Bronchial epithelial cell (primary cell): Measurements from ENCODE around the gene HS3ST3A1. TPM values are rescaled to one million over a fixed set of nuclear protein-coding genes. Genes with fewer than 3 reads are reported as not detected.

Source experiments
- DNase-seq: peaks from one replicate; pipeline ENCODE4 v3.0.0-alpha.2; 2010; ENCODE audit warnings: low read depth
- FAIRE-seq: peaks from 2 replicates; lab custom pipeline; 2011; peaks lifted over from hg19 to GRCh38; lab: Jason Lieb, UNC
- H3K27me3 ChIP-seq: 2 replicates; pipeline ENCODE4 v1.5.1; 2011; ENCODE audit warnings: low read length; ENCODE audit not compliant: control insufficient read depth, insufficient read depth
- H3K36me3 ChIP-seq: 2 replicates; pipeline ENCODE4 v1.5.1; 2011; ENCODE audit warnings: low read length; ENCODE audit not compliant: control insufficient read depth, insufficient read depth
- H3K4me3 ChIP-seq: 2 replicates; pipeline ENCODE4 v1.5.1; 2011; ENCODE audit warnings: mild to moderate bottlenecking, low read depth, low read length, control low read depth
- CTCF ChIP-seq: IDR thresholded peaks from 2 replicates; pipeline ENCODE4 v1.5.1; 2011; ENCODE audit warnings: mild to moderate bottlenecking, moderate library complexity, low read length, control low read depth, inconsistent platforms; ENCODE audit not compliant: insufficient read depth, severe bottlenecking
- total RNA-seq: library from RNA; depleted of rRNA; stranded (reverse); fragments of >200 nt; gene quantifications from 2 replicates; pipeline ENCODE4 v1.2.1, GENCODE V29; 2014

HS3ST3A1 gene
- total RNA-seq, 1 donor from 2014 or later, result 0.53 TPM

GRCh38 chr17:13546851-13547250 is 54.9 kb downstream of the HS3ST3A1 start:
- TF ChIP-seq CTCF, result no peak
- Histone ChIP-seq H3K27me3 (no peaks in the 10 kb centered on the region), H3K4me3 (no peak overlapping the region), H3K36me3 (no peaks in the 10 kb centered on the region)
- FAIRE-seq (no peak), DNase-seq (no peak)

GRCh38 chr17:13545941-13546340 is 55.8 kb downstream of the HS3ST3A1 start:
- H3K4me3 ChIP-seq, result no peak overlapping the region
- no peaks in the 10 kb centered on the region for H3K27me3 ChIP-seq
- DNase-seq (no peak), FAIRE-seq (no peak)
- TF ChIP-seq CTCF, result no peak
- no peaks in the 10 kb centered on the region for H3K36me3 ChIP-seq

- no peak for TF ChIP-seq CTCF
- DNase-seq (no peak), FAIRE-seq (no peak)
- H3K27me3 ChIP-seq, result no peaks in the 10 kb centered on the region
- H3K36me3 ChIP-seq, result no peaks in the 10 kb centered on the region
- no peak overlapping the region for H3K4me3 ChIP-seq
Observed at GRCh38 chr17:13544765-13545164, 57.0 kb downstream of the HS3ST3A1 start.

- DNase-seq (peak; percentile 26), FAIRE-seq (peak; percentile 13)
- Histone ChIP-seq H3K36me3 (no peaks in the 10 kb centered on the region), H3K4me3 (no peak overlapping the region), H3K27me3 (no peaks in the 10 kb centered on the region)
- no peak for TF ChIP-seq CTCF
Observed at GRCh38 chr17:13544292-13544691, 57.4 kb downstream of the HS3ST3A1 start.

GRCh38 chr17:13542636-13543035 is 59.1 kb downstream of the HS3ST3A1 start:
- Histone ChIP-seq H3K36me3 (no peaks in the 10 kb centered on the region), H3K4me3 (no peak overlapping the region), H3K27me3 (no peaks in the 10 kb centered on the region)
- no peak for TF ChIP-seq CTCF
- FAIRE-seq (no peak), DNase-seq (no peak)

DNA sequence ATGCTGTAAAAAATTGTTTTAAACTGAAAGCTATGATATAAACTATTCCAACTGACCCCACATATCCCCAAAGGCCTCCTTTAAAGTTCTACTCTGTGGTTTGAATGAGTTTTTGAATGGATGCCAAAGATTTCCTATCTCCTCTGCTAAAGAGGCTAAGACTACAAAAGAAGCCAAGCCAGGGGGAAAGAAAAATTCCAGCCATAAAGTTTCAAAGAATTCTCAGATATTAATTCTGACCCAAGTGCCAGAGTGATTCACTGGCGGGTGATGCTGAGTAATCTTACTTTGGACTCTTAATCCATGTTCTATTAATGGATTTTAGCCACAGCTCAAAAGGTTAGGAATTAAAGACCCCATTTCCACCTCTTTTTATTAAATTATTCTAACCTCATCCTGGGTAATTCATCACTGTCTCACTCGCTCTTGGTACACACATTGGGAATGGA is 60.7 kb downstream of the HS3ST3A1 start:
- Histone ChIP-seq H3K27me3 (no peaks in the 10 kb centered on the region), H3K36me3 (no peaks in the 10 kb centered on the region), H3K4me3 (no peak overlapping the region)
- DNase-seq (peak; percentile 8), FAIRE-seq (no peak)
- no peak for TF ChIP-seq CTCF
